ENCODE measurements around the gene FOSL1. TPM values are rescaled to one million over a fixed set of nuclear protein-coding genes. Genes with fewer than 3 reads are reported as not detected.

The FOSL1 gene
- total and polyA plus RNA-seq, 2 of the 13 experiments (the other 11 are each of a cell fraction or from before 2014, with no cell fraction given) = 4.0 to 4.1 TPM

- TF ChIP-seq NKX3-1 (CRISPR knock-in tag; IDR thresholded peaks at IDR 0.05) = no peak
- TF ChIP-seq DNMT1 (CRISPR knock-in tag; IDR thresholded peaks at IDR 0.05) = no peak
- TF ChIP-seq ZSCAN21 (CRISPR knock-in tag; IDR thresholded peaks at IDR 0.05; ENCODE audit: borderline replicate concordance) = peak; percentile 61; the same call in 1 of the 2 replicates
- TF ChIP-seq, protein P1, sequence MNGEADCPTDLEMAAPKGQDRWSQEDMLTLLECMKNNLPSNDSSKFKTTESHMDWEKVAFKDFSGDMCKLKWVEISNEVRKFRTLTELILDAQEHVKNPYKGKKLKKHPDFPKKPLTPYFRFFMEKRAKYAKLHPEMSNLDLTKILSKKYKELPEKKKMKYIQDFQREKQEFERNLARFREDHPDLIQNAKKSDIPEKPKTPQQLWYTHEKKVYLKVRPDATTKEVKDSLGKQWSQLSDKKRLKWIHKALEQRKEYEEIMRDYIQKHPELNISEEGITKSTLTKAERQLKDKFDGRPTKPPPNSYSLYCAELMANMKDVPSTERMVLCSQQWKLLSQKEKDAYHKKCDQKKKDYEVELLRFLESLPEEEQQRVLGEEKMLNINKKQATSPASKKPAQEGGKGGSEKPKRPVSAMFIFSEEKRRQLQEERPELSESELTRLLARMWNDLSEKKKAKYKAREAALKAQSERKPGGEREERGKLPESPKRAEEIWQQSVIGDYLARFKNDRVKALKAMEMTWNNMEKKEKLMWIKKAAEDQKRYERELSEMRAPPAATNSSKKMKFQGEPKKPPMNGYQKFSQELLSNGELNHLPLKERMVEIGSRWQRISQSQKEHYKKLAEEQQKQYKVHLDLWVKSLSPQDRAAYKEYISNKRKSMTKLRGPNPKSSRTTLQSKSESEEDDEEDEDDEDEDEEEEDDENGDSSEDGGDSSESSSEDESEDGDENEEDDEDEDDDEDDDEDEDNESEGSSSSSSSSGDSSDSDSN (CRISPR knock-in tag; IDR thresholded peaks at IDR 0.05) = peak; percentile 76
- peak; percentile 82 for TF ChIP-seq RBM22 (optimal IDR thresholded peaks at IDR 0.05; ENCODE audit: low read length)
- TF ChIP-seq, protein P2, sequence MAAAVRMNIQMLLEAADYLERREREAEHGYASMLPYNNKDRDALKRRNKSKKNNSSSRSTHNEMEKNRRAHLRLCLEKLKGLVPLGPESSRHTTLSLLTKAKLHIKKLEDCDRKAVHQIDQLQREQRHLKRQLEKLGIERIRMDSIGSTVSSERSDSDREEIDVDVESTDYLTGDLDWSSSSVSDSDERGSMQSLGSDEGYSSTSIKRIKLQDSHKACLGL (CRISPR knock-in tag; IDR thresholded peaks at IDR 0.05) = 0 out of 2 replicates have a peak, but pooled peaks have one; percentile 0
- TF ChIP-seq MAZ (IDR thresholded peaks at IDR 0.05; ENCODE audit: borderline replicate concordance, low read depth, low read length) = peak; percentile 38; the same call in 1 of the 2 replicates
- TF ChIP-seq MAZ (CRISPR knock-in tag; IDR thresholded peaks at IDR 0.05; ENCODE audit: low read depth) = peak; percentile 81; the same call in 1 of the 2 replicates
- no peak for TF ChIP-seq SMAD9 (CRISPR knock-in tag; IDR thresholded peaks at IDR 0.05)
- peak; percentile 66; the same call in 1 of the 2 replicates for TF ChIP-seq MYC (CRISPR knock-in tag; IDR thresholded peaks at IDR 0.05; ENCODE audit: borderline replicate concordance)
- peak; percentile 36 for TF ChIP-seq SKI (IDR thresholded peaks at IDR 0.05; ENCODE audit: partially characterized antibody)
- no peak for TF ChIP-seq TBP (CRISPR knock-in tag; IDR thresholded peaks at IDR 0.05)
- TF ChIP-seq MAFG (CRISPR knock-in tag; IDR thresholded peaks at IDR 0.05) = no peak
- no peak; the same call in 1 of the 2 replicates for TF ChIP-seq HOXA9 (CRISPR knock-in tag; IDR thresholded peaks at IDR 0.05; ENCODE audit: borderline replicate concordance)
- TF ChIP-seq ZNF720 (CRISPR knock-in tag; IDR thresholded peaks at IDR 0.05) = no peak
- TF ChIP-seq ZNF136 (CRISPR knock-in tag; IDR thresholded peaks at IDR 0.05; ENCODE audit: low read depth) = no peak
- no peak; the same call in 1 of the 2 replicates for TF ChIP-seq NCOA1 (CRISPR knock-in tag; IDR thresholded peaks at IDR 0.05)
- TF ChIP-seq, protein P3, sequence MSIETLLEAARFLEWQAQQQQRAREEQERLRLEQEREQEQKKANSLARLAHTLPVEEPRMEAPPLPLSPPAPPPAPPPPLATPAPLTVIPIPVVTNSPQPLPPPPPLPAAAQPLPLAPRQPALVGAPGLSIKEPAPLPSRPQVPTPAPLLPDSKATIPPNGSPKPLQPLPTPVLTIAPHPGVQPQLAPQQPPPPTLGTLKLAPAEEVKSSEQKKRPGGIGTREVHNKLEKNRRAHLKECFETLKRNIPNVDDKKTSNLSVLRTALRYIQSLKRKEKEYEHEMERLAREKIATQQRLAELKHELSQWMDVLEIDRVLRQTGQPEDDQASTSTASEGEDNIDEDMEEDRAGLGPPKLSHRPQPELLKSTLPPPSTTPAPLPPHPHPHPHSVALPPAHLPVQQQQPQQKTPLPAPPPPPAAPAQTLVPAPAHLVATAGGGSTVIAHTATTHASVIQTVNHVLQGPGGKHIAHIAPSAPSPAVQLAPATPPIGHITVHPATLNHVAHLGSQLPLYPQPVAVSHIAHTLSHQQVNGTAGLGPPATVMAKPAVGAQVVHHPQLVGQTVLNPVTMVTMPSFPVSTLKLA (IDR thresholded peaks at IDR 0.05) = no peak
- TF ChIP-seq ZNF18 (CRISPR knock-in tag; IDR thresholded peaks at IDR 0.05; ENCODE audit: insufficient replicate concordance) = peak; percentile 25
- TF ChIP-seq RXRB (CRISPR knock-in tag; IDR thresholded peaks at IDR 0.05; ENCODE audit: borderline replicate concordance) = peak; percentile 50; the same call in 1 of the 2 replicates
- TF ChIP-seq, protein P4, sequence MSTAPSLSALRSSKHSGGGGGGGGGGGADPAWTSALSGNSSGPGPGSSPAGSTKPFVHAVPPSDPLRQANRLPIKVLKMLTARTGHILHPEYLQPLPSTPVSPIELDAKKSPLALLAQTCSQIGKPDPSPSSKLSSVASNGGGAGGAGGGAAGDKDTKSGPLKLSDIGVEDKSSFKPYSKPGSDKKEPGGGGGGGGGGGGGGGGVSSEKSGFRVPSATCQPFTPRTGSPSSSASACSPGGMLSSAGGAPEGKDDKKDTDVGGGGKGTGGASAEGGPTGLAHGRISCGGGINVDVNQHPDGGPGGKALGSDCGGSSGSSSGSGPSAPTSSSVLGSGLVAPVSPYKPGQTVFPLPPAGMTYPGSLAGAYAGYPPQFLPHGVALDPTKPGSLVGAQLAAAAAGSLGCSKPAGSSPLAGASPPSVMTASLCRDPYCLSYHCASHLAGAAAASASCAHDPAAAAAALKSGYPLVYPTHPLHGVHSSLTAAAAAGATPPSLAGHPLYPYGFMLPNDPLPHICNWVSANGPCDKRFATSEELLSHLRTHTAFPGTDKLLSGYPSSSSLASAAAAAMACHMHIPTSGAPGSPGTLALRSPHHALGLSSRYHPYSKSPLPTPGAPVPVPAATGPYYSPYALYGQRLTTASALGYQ (CRISPR knock-in tag; IDR thresholded peaks at IDR 0.05) = 0 out of 2 replicates have a peak, but pooled peaks have one; percentile 28
Measured at GRCh38 chr11:65891219-65892136, 8.7 kb downstream of the FOSL1 start (continued).
